DND-41 (cell line): ENCODE measurements around the gene DYNLT5.
"Not testable (repeated sequence)": the region's sequence is repeated elsewhere in the genome, so short reads cannot be mapped to it uniquely, and the experiment has no call there.

ENCODE experiments used
- ATAC-seq: fragments of 200-7000 bp; cut with Tn5 transposase; 3 replicates; pipeline ENCODE4 v1.9.1; 2021; ENCODE audit warnings: low read depth; ENCODE audit not compliant: insufficient read depth
- DNase-seq: peaks from one replicate; pipeline ENCODE4 v3.0.0-alpha.2; 2020
- H2AFZ ChIP-seq: 2 replicates; pipeline ENCODE4 v1.6.0; 2012; ENCODE audit warnings: low read depth, low read length
- H3K27ac ChIP-seq: 2 replicates; pipeline ENCODE4 v1.5.1; 2012; ENCODE audit warnings: low read length, inconsistent platforms
- H3K27me3 ChIP-seq: fragments of 200-600 bp; sonication (generic); 2 replicates; pipeline ENCODE4 v1.6.0; 2012; ENCODE audit warnings: low read length, mild to moderate bottlenecking, inconsistent platforms; ENCODE audit not compliant: insufficient read depth, poor library complexity
- H3K36me3 ChIP-seq: 2 replicates; pipeline ENCODE4 v1.5.1; 2012; ENCODE audit warnings: low read length, inconsistent platforms; ENCODE audit not compliant: insufficient read depth
- H3K4me1 ChIP-seq: 2 replicates; pipeline ENCODE4 v1.5.1; 2012; ENCODE audit warnings: mild to moderate bottlenecking, low read length; ENCODE audit not compliant: insufficient read depth
- H3K4me2 ChIP-seq: 2 replicates; pipeline ENCODE4 v1.6.0; 2012; ENCODE audit warnings: mild to moderate bottlenecking, moderate library complexity, low read length, inconsistent platforms; ENCODE audit not compliant: insufficient read depth
- H3K4me3 ChIP-seq, 2 experiments: fragments of 200-600 bp in 1 of 2; shearing (Covaris generic) in 1 of 2; 2 replicates each; pipeline ENCODE4 v1.5.1; 2012 to 2016; ENCODE audit warnings: inconsistent platforms in 2 of 2, low read length in 2 of 2, mild to moderate bottlenecking in 2 of 2, low read depth in 1 of 2, moderate library complexity in 1 of 2
- H3K79me2 ChIP-seq: 2 replicates; pipeline ENCODE4 v1.6.0; 2012; ENCODE audit warnings: low read length, inconsistent platforms; ENCODE audit not compliant: insufficient read depth
- H3K9ac ChIP-seq: 2 replicates; pipeline ENCODE4 v1.6.0; 2012; ENCODE audit warnings: low read depth, mild to moderate bottlenecking, inconsistent platforms, low read length, moderate library complexity
- H3K9me3 ChIP-seq: 2 replicates; pipeline ENCODE4 v1.5.1; 2012; ENCODE audit warnings: low read length, moderate library complexity, mild to moderate bottlenecking, inconsistent platforms; ENCODE audit not compliant: insufficient read depth, severe bottlenecking
- H4K20me1 ChIP-seq: 2 replicates; pipeline ENCODE4 v1.6.0; 2012; ENCODE audit warnings: low read length; ENCODE audit not compliant: insufficient read depth
- CTCF ChIP-seq: IDR thresholded peaks from 2 replicates; pipeline ENCODE4 v1.5.1; 2012; ENCODE audit warnings: borderline replicate concordance, low read length, moderate library complexity, mild to moderate bottlenecking; ENCODE audit not compliant: poor library complexity, severe bottlenecking; ENCODE audit errors: extremely low read depth
- EZH2 ChIP-seq: IDR thresholded peaks from 3 replicates; pipeline ENCODE4 v1.6.1; 2012; ENCODE audit warnings: borderline replicate concordance, low read depth, mild to moderate bottlenecking, moderate library complexity, low read length, inconsistent platforms; ENCODE audit not compliant: severe bottlenecking

Gene DYNLT5

DNA sequence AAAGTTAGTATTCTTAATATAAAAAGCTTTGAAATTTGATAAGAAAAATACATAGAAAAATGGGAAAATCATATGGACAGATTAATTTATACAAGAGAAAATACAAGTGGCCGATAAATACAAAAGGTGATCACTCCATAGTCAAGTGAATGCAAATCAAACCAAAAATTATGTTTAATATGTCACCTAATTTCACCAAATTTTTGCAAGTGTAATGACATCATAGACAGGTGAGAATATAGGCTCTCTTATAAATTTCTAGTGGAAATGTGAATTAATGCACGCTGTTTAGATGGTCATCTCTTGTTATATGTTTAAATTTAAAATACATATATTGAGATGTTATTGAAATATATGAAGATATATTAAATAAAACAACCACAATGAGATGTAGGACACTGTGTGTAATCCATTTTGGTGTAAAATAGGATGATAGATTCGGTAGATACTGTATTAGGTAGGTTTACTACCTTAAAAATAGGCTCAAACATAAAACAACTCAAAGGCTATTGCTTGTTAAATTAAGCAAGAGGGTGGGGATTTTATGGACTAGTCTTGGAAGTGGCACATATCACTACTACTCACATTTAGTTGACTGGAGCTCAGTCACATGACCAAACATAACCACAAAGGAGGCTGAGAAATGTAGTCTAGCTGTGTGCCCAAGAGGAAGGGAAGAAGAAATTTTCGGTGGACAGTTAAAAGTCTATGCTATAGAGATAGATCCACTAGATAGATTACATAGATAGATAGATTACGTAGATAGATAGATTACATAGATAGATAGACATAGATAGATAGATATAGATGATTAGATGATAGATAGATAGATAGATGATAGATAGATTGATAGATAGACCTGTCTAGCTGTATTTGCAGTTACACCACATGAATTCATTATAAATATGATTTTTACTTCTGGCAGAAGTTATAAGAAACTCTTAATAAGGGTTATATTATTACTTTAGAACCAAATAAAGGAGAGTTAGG is 39.7 kb downstream of the DYNLT5 start:
- Histone ChIP-seq H3K4me1 (peaks cover 17% of the 10 kb centered on the region), H3K36me3 (no peaks in the 10 kb centered on the region), H2AFZ (no peak overlapping the region), H3K4me3 (no peak overlapping the region), H3K9me3 (no peaks in the 10 kb centered on the region), H3K27ac (no peak overlapping the region), H3K9ac (no peak overlapping the region), H3K79me2 (no peaks in the 10 kb centered on the region), H3K27me3 (no peaks in the 10 kb centered on the region), H4K20me1 (no peaks in the 10 kb centered on the region), H3K4me2 (no peak overlapping the region)
- TF ChIP-seq EZH2, result no peak
- TF ChIP-seq CTCF, result no peak
- ATAC-seq (0 out of 3 replicates have a peak, but pooled peaks have one; percentile 37), DNase-seq (no peak)

GRCh38 chr1:66795839-66796238 is 43.6 kb downstream of the DYNLT5 start:
- not testable (repeated sequence) for DNase-seq, H3K27me3 ChIP-seq, H4K20me1 ChIP-seq, H3K79me2 ChIP-seq, H3K36me3 ChIP-seq, H3K4me1 ChIP-seq, H3K4me3 ChIP-seq, H3K4me2 ChIP-seq, H3K9me3 ChIP-seq, ATAC-seq, H2AFZ ChIP-seq, H3K27ac ChIP-seq, H3K9ac ChIP-seq

- no peaks in the 10 kb centered on the region for H3K27me3 ChIP-seq
- H2AFZ ChIP-seq, result no peak overlapping the region
- no peak overlapping the region for H3K4me3 ChIP-seq
- H3K4me2 ChIP-seq, result no peak overlapping the region
- no peaks in the 10 kb centered on the region for H4K20me1 ChIP-seq
- no peak overlapping the region for H3K9ac ChIP-seq
- no peaks in the 10 kb centered on the region for H3K79me2 ChIP-seq
- no peaks in the 10 kb centered on the region for H3K9me3 ChIP-seq
- H3K4me1 ChIP-seq, result no peaks in the 10 kb centered on the region
- DNase-seq (no peak), ATAC-seq (no peak)
- no peak overlapping the region for H3K27ac ChIP-seq
- no peak for TF ChIP-seq CTCF
- TF ChIP-seq EZH2, result no peak
- no peaks in the 10 kb centered on the region for H3K36me3 ChIP-seq
Observed at GRCh38 chr1:66809245-66809644, 57.0 kb downstream of the DYNLT5 start.

DNA sequence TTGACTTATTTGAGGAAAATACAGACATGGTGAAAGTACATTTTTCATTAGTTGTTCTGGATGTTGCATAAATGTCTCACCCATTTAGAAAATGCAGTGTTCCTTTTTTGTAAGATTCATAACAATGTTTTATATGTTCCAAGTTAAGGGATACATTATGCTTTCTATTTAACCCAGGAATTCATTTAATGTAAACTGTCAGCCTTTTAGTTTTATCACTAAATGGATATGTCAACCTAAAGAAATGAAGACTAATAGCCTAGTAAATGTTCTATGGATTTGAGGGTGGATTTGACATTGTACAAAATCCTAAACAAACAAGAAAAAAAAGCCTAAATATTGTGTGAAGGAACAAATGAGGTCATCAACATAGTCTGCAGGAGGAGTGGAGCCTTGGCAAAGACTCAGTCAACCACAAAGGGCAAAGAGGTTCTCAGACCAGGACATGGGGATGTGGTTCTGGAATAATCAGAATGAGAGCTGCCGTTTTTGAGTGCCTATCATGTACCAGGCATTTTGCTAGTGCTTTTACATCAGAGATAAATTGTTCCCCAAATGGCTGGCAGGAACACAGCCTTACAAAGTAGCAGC is 57.6 kb downstream of the DYNLT5 start:
- DNase-seq (no peak), ATAC-seq (no peak)
- no peaks in the 10 kb centered on the region for H3K79me2 ChIP-seq

More for the DNA sequence above, 57.6 kb downstream of the DYNLT5 start:
- no peaks in the 10 kb centered on the region for H3K4me1 ChIP-seq
- H3K9ac ChIP-seq, result no peak overlapping the region
- no peaks in the 10 kb centered on the region for H3K9me3 ChIP-seq
- no peak overlapping the region for H3K27ac ChIP-seq
- no peaks in the 10 kb centered on the region for H4K20me1 ChIP-seq
- no peak overlapping the region for H3K4me2 ChIP-seq
- TF ChIP-seq CTCF, result no peak
- no peak for TF ChIP-seq EZH2
- H3K4me3 ChIP-seq, result no peak overlapping the region
- no peak overlapping the region; the same call in 1 of the 2 replicates for H2AFZ ChIP-seq
- no peaks in the 10 kb centered on the region for H3K36me3 ChIP-seq
- H3K27me3 ChIP-seq, result no peaks in the 10 kb centered on the region
